Hepatocyte (in vitro differentiated cells): ENCODE data around the gene ITGAE.

ENCODE experiments used
- EZH2 ChIP-seq: fragments of 200-600 bp; sonication (generic); IDR thresholded peaks from 2 replicates; pipeline ENCODE4 v1.6.1; 2016; ENCODE audit warnings: antibody characterized with exemption, mild to moderate bottlenecking, borderline replicate concordance
- EZH2phosphoT487 ChIP-seq: fragments of 200-600 bp; sonication (generic); IDR thresholded peaks from one replicate; pipeline ENCODE4 v1.6.1; 2018; ENCODE audit warnings: antibody characterized with exemption, mild to moderate bottlenecking, low read depth, moderate library complexity; ENCODE audit not compliant: unreplicated experiment, severe bottlenecking
- TF ChIP-seq, protein P1 (sequence below): fragments of 200-600 bp; sonication (generic); IDR thresholded peaks from 2 replicates; pipeline ENCODE4 v1.5.1; 2016; ENCODE audit warnings: antibody characterized with exemption, mild to moderate bottlenecking; ENCODE audit not compliant: poor library complexity

DNA sequence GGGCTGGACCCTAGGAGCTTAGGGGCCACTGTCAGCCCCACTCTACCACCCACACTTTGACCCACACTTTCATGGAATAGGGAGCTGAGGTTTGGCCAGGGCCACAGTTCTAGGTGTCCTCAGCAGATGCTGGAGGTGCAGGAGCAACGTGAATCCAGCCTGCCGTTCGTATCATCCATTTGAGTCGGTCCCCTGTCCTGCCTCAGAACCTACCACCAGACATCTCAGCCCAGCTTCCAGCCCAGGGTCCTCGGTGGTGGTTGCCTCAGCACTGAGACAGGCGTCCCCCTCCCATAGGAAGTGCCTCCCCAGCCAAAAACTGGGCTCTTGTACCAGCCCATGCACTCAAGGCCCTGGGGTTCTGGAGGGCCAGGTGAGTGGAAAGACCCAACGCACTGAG is 359 bp upstream of the ITGAE start:
- TF ChIP-seq, protein P1, sequence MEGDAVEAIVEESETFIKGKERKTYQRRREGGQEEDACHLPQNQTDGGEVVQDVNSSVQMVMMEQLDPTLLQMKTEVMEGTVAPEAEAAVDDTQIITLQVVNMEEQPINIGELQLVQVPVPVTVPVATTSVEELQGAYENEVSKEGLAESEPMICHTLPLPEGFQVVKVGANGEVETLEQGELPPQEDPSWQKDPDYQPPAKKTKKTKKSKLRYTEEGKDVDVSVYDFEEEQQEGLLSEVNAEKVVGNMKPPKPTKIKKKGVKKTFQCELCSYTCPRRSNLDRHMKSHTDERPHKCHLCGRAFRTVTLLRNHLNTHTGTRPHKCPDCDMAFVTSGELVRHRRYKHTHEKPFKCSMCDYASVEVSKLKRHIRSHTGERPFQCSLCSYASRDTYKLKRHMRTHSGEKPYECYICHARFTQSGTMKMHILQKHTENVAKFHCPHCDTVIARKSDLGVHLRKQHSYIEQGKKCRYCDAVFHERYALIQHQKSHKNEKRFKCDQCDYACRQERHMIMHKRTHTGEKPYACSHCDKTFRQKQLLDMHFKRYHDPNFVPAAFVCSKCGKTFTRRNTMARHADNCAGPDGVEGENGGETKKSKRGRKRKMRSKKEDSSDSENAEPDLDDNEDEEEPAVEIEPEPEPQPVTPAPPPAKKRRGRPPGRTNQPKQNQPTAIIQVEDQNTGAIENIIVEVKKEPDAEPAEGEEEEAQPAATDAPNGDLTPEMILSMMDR, result no peak
- TF ChIP-seq EZH2phosphoT487 (no peak), EZH2 (no peak)
